Tibial nerve (tissue), 4 donors: ENCODE measurements around the gene C11orf86. TPM values are rescaled to one million over a fixed set of nuclear protein-coding genes. Genes with fewer than 3 reads are reported as not detected.
A peak's percentile ranks its signal among the peaks of the same experiment; 100 is the strongest.

Source experiments
- DNase-seq, 2 donors: peaks; one replicate each; pipeline ENCODE4 v3.0.0-alpha.2; 2019; ENCODE audit warnings: low spot score in 2 of 2
- H3K27ac ChIP-seq, 4 donors: fragments of 200-600 bp; sonication (generic) in 3 of 4; one replicate each; pipeline ENCODE4 v1.5.1; 2017 to 2019; ENCODE audit warnings: mild to moderate bottlenecking in 1 of 4
- H3K27me3 ChIP-seq, 2 donors: fragments of 200-600 bp; sonication (generic) in 1 of 2; one replicate each; pipeline versions ENCODE4 v1.5.1 to v1.6.0; 2017 to 2019
- H3K36me3 ChIP-seq, 3 donors: fragments of 200-600 bp; sonication (generic); one replicate each; pipeline ENCODE4 v1.5.1; 2018 to 2019
- H3K4me1 ChIP-seq, 4 donors: fragments of 200-600 bp; sonication (generic) in 3 of 4; one replicate each; pipeline ENCODE4 v1.5.1; 2017 to 2019
- H3K4me3 ChIP-seq, 4 donors: fragments of 200-600 bp; sonication (generic) in 3 of 4; one replicate each; pipeline ENCODE4 v1.5.1; 2017 to 2019; ENCODE audit warnings: mild to moderate bottlenecking in 1 of 4, moderate library complexity in 1 of 4
- H3K9me3 ChIP-seq, 4 donors: fragments of 200-600 bp; sonication (generic) in 3 of 4; one replicate each; pipeline ENCODE4 v1.5.1; 2017 to 2019
- EP300 ChIP-seq, 2 donors: sonication (generic); formaldehyde crosslinking; IDR thresholded peaks; one replicate each; pipeline ENCODE4 v1.6.1; 2017; ENCODE audit warnings: antibody characterized with exemption in 2 of 2, mild to moderate bottlenecking in 1 of 2
- POLR2A ChIP-seq, 2 donors: fragments of 450-650 bp; IDR thresholded peaks; one replicate each; pipeline ENCODE4 v1.6.1; 2017; ENCODE audit warnings: antibody characterized with exemption in 2 of 2, mild to moderate bottlenecking in 2 of 2, moderate library complexity in 2 of 2
- WGBS, 2 donors: methylation state at CpG; one replicate each; pipeline ENCODE4 v1.1.5; 2018; 5-methylcytosine and 5-hydroxymethylcytosine counted together
- total RNA-seq, 4 donors: library from RNA; depleted of rRNA; stranded (reverse); fragments of >200 nt; gene quantifications; one replicate each; pipeline ENCODE4 v1.1.0, GENCODE V29; 2016
- TF ChIP-seq, protein P1 (sequence below), 5 experiments: fragments of 200-600 bp in 3 of 5; fragments of 450-650 bp in 2 of 5; sonication (generic) in 3 of 5; IDR thresholded peaks; one replicate each; pipeline ENCODE4 v1.5.1; 2016 to 2019; ENCODE audit warnings: antibody characterized with exemption in 5 of 5, mild to moderate bottlenecking in 3 of 5, moderate library complexity in 2 of 5

Gene C11orf86
- total RNA-seq, 4 donors from 2014 or later: not detected

DNA sequence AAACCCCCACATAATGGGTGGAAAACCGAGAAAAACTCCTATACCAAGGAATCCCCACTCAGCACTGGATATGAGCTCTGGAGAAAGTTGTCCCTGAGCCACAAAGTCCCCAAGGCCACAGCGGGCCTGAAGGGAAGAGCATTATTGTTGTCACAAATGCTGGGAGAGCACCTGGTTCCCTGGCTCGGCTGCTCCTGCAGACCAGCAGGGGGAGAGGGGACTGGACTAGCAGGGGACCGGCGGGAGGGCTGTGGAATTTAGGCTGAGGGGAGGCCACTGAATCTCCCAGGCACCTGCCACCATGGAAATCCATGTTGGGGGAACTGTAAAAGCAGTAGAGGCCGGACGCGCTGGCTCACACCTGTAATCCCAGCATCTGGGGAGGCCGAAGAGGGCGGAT is 24.0 kb upstream of the C11orf86 start:
- H3K9me3 ChIP-seq: no peaks in the 10 kb centered on the region
- 89 to 90% methylated on average over 10 of the region's 10 CpGs for WGBS, 2 donors
- H3K4me1 ChIP-seq: peaks cover 0 to 13% (median 0%) of the 10 kb centered on the region in 4 donors
- no peaks in the 10 kb centered on the region for H3K27me3 ChIP-seq
- DNase-seq: no peak
- H3K27ac ChIP-seq: no peak overlapping the region
- no peak overlapping the region for H3K4me3 ChIP-seq
- H3K36me3 ChIP-seq: peaks cover 0 to 41% (median 0%) of the 10 kb centered on the region in 3 donors
- TF ChIP-seq EP300 (IDR thresholded peaks at IDR 0.05) (no peak), POLR2A (IDR thresholded peaks at IDR 0.05) (no peak)
- TF ChIP-seq, protein P1, sequence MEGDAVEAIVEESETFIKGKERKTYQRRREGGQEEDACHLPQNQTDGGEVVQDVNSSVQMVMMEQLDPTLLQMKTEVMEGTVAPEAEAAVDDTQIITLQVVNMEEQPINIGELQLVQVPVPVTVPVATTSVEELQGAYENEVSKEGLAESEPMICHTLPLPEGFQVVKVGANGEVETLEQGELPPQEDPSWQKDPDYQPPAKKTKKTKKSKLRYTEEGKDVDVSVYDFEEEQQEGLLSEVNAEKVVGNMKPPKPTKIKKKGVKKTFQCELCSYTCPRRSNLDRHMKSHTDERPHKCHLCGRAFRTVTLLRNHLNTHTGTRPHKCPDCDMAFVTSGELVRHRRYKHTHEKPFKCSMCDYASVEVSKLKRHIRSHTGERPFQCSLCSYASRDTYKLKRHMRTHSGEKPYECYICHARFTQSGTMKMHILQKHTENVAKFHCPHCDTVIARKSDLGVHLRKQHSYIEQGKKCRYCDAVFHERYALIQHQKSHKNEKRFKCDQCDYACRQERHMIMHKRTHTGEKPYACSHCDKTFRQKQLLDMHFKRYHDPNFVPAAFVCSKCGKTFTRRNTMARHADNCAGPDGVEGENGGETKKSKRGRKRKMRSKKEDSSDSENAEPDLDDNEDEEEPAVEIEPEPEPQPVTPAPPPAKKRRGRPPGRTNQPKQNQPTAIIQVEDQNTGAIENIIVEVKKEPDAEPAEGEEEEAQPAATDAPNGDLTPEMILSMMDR (IDR thresholded peaks at IDR 0.05): no peak

DNA sequence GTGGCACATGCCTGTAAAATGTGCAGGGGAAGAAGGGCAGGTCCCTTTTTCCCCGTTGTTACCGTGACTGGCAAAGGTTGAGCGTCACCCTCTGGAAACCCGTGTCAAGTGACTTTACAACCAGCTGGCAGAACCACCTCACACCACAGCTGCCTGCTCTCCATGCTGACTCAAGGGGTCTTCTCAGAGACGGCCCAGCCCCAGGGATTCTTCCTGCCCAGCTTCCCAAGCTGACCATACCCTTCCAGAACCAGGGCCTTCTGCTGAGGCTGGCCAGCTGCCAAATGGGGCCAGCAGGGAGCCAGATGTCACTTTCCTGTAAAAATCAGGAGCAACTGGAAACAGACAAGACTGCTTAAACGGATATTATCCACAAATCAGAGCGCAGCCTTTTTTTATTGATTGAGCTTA is 23.2 kb upstream of the C11orf86 start:
- 64 to 69% methylated on average over 7 of the region's 7 CpGs for WGBS, 2 donors

DNA sequence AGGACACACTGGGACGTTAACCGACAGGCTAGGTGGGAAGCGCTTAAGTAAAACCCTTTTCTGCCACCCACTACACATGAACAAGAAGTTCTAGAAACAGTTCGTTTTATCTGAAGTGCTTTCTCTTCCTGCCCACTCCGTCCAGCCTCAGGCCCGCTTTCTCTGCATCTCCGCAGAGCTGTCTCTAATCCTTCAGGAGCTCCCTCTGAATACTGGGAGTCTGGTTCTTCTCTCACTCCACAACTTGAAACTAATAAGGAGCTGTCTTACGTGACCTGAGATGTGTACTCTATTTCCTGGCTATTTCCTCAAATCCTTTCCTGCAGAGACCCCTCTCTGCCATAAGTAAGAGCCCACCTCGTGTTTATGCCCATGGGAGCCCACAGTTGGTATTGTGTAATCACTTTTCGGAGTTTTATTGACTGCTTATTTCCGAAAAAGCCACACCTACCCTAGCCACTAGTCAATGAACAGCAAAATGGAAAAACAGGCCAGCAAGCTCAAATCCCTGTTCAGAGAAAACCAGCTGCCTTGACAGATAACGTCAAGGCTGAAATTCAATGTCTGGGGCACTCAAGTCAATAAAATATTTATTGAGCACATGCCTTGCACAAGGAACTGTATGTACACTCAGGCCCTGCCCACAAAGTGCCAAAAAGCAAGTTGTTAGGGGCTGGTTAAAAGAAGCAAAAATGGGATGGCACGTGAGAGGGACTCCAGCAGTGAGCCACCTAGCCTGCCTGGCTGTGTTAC is 21.8 kb upstream of the C11orf86 start:
- Histone ChIP-seq H3K36me3 (peaks cover 0 to 26% (median 0%) of the 10 kb centered on the region in 3 donors), H3K4me3 (no peak overlapping the region), H3K4me1 (peaks cover 0 to 30% (median 9%) of the 10 kb centered on the region in 4 donors), H3K9me3 (no peaks in the 10 kb centered on the region), H3K27me3 (no peaks in the 10 kb centered on the region), H3K27ac (no peak overlapping the region)
- 77 to 80% methylated on average over 13 of the region's 13 CpGs for WGBS, 2 donors
- TF ChIP-seq EP300 (IDR thresholded peaks at IDR 0.05) (no peak), POLR2A (IDR thresholded peaks at IDR 0.05) (no peak)
- TF ChIP-seq, protein P1 (IDR thresholded peaks at IDR 0.05): no peak
- DNase-seq: no peak

More for the DNA sequence above, 23.2 kb upstream of the C11orf86 start:
- Histone ChIP-seq H3K9me3 (no peaks in the 10 kb centered on the region), H3K4me1 (peaks cover 0 to 21% (median 1%) of the 10 kb centered on the region in 4 donors), H3K27ac (peak overlapping the region in 1 of 4 donors; percentile 31), H3K27me3 (no peaks in the 10 kb centered on the region), H3K36me3 (peaks cover 0 to 33% (median 0%) of the 10 kb centered on the region in 3 donors), H3K4me3 (no peak overlapping the region)
- TF ChIP-seq POLR2A (IDR thresholded peaks at IDR 0.05) (no peak), EP300 (IDR thresholded peaks at IDR 0.05) (no peak)
- TF ChIP-seq, protein P1 (IDR thresholded peaks at IDR 0.05): no peak
- DNase-seq: no peak

DNA sequence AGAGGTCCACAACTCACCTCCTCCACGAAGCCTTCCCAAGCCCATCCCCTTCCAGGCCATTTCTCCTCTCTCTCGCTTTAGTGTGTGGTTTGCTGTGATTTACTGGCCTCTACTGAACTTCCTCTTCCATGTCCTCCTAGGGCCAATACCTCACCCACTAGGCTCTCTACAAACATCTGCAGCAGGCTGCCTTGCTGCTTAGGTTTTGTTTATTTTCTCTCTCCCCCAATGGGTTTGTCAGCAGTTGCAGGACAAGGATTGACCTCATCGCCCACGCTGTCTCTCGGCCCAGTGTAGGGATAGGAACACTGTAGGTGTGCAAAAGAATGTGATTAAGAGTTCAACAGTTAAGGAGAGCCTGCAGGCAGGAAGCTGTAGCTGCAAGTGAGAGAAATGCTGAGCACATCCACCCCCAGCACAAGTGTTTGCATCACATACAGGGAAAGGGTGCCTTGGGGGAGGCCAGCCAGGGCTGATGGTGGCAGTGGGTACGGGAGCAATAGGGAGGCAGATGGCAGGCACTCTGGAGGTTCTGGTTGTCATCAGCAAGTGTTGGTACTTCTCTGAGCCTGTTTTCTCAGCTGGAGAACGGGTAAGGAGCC is 18.3 kb upstream of the C11orf86 start:
- TF ChIP-seq, protein P1 (IDR thresholded peaks at IDR 0.05): peak in 3 of 5 experiments; percentile 24 to 63 (median 46)
- TF ChIP-seq POLR2A (IDR thresholded peaks at IDR 0.05) (peak in 1 of 2 donors; percentile 13), EP300 (IDR thresholded peaks at IDR 0.05) (peak in 1 of 2 donors; percentile 77)
- no peaks in the 10 kb centered on the region for H3K27me3 ChIP-seq
- H3K36me3 ChIP-seq: peaks cover 0 to 2% (median 0%) of the 10 kb centered on the region in 3 donors
- H3K4me3 ChIP-seq: peak overlapping the region in 3 of 4 donors; percentile 64 to 88 (median 67)
- peak overlapping the region in 3 of 4 donors; percentile 72 to 84 (median 75) for H3K27ac ChIP-seq
- 35 to 44% methylated on average over 7 of the region's 7 CpGs for WGBS, 2 donors
- no peaks in the 10 kb centered on the region for H3K9me3 ChIP-seq
- DNase-seq: peak; percentile 25 to 44
- H3K4me1 ChIP-seq: peaks cover 0 to 39% (median 12%) of the 10 kb centered on the region in 4 donors

- no peak for TF ChIP-seq EP300 (IDR thresholded peaks at IDR 0.05)
- TF ChIP-seq, protein P1 (IDR thresholded peaks at IDR 0.05): no peak
- TF ChIP-seq POLR2A (IDR thresholded peaks at IDR 0.05): no peak
- WGBS, 2 donors: 0% methylated on average over 9 of the region's 40 CpGs; no CpG with 5 or more reads in 1 of the 2 donors
- Histone ChIP-seq H3K9me3 (no peaks in the 10 kb centered on the region), H3K36me3 (no peaks in the 10 kb centered on the region), H3K4me3 (peak overlapping the region; percentile 64 to 88 (median 70)), H3K27me3 (no peaks in the 10 kb centered on the region), H3K27ac (peak overlapping the region; percentile 72 to 84 (median 74)), H3K4me1 (peaks cover 0 to 39% (median 12%) of the 10 kb centered on the region in 4 donors)
- DNase-seq: no peak
Measured at GRCh38 chr11:66957971-66958231, 17.2 kb upstream of the C11orf86 start.
